PFSK-1 (cell line): ENCODE measurements around the gene TAF1B.
A peak's percentile ranks its signal among the peaks of the same experiment; 100 is the strongest.

Source experiments
- FOXP2 ChIP-seq: optimal IDR thresholded peaks from 2 replicates; pipeline ENCODE3; 2011; ENCODE audit warnings: borderline replicate concordance, control low read depth, inconsistent platforms; ENCODE audit not compliant: insufficient read depth; ENCODE audit errors: extremely low read length, extremely low read depth
- POLR2AphosphoS5 ChIP-seq: IDR thresholded peaks from 2 replicates; pipeline ENCODE4 v1.6.1; 2012; ENCODE audit warnings: low read depth, mild to moderate bottlenecking, control low read depth, low read length, moderate library complexity
- SIN3A ChIP-seq: IDR thresholded peaks from 2 replicates; pipeline ENCODE4 v1.6.1; 2012; ENCODE audit warnings: mild to moderate bottlenecking, low read length, moderate library complexity, borderline replicate concordance; ENCODE audit not compliant: insufficient read depth
- TAF1 ChIP-seq: IDR thresholded peaks from 2 replicates; pipeline ENCODE4 v1.6.1; 2012; ENCODE audit warnings: low read length, control low read depth, borderline replicate concordance; ENCODE audit not compliant: insufficient read depth
- TF ChIP-seq, protein P1 (sequence below), 2 experiments: IDR thresholded peaks; 2 replicates each; pipeline versions ENCODE4 v1.6.1 to v1.8.0; 2011 to 2012; ENCODE audit warnings: low read depth in 2 of 2, low read length in 2 of 2, control low read depth in 1 of 2, inconsistent platforms in 1 of 2, mild to moderate bottlenecking in 1 of 2, moderate library complexity in 1 of 2; ENCODE audit not compliant: insufficient read depth in 1 of 2

The TAF1B gene

DNA sequence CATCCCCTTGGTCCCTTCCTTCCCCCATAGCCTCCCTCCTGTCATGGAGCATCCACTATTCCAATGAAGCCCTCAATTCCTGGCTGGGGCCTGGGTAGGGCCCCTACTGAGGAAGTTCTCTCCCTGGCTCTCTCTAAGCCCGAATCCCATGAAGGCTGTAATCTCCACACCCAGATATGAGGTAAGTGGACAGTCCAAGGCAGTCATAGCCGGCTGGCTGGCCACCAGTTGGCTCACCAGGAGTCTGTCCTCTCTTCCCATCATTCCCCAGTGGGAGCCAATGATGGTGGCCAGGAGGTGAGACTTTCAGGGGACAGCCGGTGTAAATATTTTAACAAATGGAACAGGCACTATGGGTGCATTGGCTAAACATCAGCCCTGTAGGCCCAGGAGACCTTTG lies 6.8 kb upstream of the TAF1B start:
- TF ChIP-seq SIN3A (no peak), FOXP2 (no peak), POLR2AphosphoS5 (no peak), TAF1 (no peak)
- TF ChIP-seq, protein P1, sequence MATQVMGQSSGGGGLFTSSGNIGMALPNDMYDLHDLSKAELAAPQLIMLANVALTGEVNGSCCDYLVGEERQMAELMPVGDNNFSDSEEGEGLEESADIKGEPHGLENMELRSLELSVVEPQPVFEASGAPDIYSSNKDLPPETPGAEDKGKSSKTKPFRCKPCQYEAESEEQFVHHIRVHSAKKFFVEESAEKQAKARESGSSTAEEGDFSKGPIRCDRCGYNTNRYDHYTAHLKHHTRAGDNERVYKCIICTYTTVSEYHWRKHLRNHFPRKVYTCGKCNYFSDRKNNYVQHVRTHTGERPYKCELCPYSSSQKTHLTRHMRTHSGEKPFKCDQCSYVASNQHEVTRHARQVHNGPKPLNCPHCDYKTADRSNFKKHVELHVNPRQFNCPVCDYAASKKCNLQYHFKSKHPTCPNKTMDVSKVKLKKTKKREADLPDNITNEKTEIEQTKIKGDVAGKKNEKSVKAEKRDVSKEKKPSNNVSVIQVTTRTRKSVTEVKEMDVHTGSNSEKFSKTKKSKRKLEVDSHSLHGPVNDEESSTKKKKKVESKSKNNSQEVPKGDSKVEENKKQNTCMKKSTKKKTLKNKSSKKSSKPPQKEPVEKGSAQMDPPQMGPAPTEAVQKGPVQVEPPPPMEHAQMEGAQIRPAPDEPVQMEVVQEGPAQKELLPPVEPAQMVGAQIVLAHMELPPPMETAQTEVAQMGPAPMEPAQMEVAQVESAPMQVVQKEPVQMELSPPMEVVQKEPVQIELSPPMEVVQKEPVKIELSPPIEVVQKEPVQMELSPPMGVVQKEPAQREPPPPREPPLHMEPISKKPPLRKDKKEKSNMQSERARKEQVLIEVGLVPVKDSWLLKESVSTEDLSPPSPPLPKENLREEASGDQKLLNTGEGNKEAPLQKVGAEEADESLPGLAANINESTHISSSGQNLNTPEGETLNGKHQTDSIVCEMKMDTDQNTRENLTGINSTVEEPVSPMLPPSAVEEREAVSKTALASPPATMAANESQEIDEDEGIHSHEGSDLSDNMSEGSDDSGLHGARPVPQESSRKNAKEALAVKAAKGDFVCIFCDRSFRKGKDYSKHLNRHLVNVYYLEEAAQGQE (IDR thresholded peaks at IDR 0.05; ENCODE audit: insufficient read depth in 1 of 2, low read depth in 2 of 2, low read length in 2 of 2), result no peak

DNA sequence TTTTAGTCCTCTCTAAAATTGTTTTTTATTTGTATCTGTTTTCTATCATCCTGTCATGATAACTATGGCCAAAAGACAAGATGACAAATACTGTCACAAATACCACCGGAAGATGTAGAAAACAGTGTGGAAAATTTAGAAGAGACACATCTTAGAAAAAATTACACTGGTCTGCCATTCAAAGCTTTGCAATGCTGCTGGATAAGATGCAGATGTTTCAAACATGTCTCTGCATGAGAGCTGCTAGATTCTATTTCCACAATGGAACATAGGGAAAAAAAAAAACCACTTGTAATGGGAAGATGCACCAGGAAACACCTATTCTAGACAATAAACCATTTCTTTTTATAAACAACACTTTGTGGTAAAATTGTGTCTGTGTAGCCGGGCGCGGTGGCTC lies 5.8 kb upstream of the TAF1B start:
- TF ChIP-seq POLR2AphosphoS5 (no peak), SIN3A (no peak), FOXP2 (no peak), TAF1 (no peak)
- TF ChIP-seq, protein P1 (IDR thresholded peaks at IDR 0.05; ENCODE audit: insufficient read depth in 1 of 2, low read depth in 2 of 2, low read length in 2 of 2), result no peak

DNA sequence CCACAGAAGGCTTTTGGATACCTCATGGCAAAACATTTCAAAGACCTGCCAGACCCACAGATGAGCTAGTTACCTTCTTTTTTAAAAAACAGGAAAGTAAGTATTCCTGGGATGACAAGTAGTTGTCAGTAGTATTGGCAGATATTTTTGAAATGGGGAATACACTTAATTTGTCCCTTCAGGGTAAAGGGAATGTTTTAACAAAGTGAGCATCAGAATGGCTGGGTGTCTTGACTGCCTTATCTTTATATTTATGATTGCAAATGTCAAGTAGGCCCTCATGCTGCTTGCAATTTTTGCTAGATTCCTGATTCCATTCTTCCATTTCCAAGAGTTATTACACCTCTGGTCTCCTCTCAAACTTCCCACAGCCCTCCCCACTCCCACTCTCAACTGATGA lies 4.9 kb upstream of the TAF1B start:
- no peak for TF ChIP-seq SIN3A
- no peak for TF ChIP-seq FOXP2
- TF ChIP-seq, protein P1 (IDR thresholded peaks at IDR 0.05; ENCODE audit: insufficient read depth in 1 of 2, low read depth in 2 of 2, low read length in 2 of 2), result no peak
- TF ChIP-seq POLR2AphosphoS5, result no peak

DNA sequence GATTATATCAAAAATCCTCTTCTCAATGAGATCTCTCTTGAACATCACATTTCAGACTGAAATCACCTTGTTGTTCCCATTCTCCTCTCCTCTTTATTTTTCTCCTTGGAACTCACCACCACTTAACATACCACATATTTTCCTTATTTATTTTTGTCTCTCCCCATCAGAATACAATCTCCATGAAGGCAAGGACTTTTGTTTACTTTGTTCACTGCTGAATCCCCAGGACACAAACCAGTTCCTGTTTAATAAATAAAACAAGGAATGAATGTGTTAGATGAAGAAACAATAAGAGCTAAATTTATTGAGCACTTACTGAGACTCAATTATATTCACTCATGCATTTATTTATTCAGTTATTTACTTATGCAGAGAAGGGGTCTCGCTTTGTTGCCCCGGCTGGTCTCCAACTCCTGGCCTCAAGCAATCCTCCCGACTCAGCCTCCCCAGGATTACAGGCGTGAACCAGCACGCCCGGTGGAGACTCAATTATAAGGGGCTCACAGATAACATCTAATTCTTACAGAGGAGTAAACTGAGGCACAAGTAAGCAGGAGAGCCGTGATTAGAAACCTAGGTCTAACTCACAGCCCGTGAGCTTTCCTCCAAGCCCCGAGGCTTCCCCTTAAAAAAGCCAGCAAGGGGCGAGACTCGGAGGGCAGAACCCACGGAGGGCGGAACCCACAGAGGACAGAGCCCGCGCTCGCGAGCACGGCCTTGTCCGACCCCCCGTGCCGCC lies 616 bp upstream of the TAF1B start:
- TF ChIP-seq POLR2AphosphoS5 (peak; percentile 93; the same call in 1 of the 2 replicates), FOXP2 (no peak)

DNA sequence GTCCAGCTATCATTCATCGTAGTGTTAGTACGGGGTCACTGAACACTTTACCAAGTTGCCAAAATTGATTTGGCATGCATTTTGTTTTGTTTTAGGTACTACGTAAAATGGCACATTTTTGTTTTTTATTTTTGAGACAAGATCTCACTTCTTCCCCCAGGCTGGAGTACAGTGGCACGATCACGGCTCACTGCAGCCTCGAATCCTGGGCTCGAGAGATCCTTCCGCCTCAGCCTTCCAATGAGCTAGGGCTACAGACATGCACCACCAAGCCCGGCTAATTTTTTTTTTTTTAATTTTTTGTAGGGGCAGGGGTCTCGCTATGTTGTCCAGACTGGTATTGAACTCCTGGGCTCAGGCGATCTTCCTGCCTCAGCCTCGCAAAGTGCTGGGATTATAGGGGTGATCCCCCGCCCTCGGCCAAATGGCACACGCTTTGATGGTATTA lies 786 bp downstream of the TAF1B start:
- no peak for TF ChIP-seq SIN3A
- no peak for TF ChIP-seq POLR2AphosphoS5
- TF ChIP-seq, protein P1 (IDR thresholded peaks at IDR 0.05; ENCODE audit: insufficient read depth in 1 of 2, low read depth in 2 of 2, low read length in 2 of 2), result no peak
- no peak for TF ChIP-seq TAF1
- TF ChIP-seq FOXP2, result no peak
